ENCODE results near the gene HS3ST4. TPM values are rescaled to one million over a fixed set of nuclear protein-coding genes. Genes with fewer than 3 reads are reported as not detected.

The HS3ST4 gene
- total RNA-seq, 3 donors from 2014 or later, result 0.66 to 3.4 TPM; not detected in 1

GRCh38 chr16:26120729-26121128 is 429.0 kb downstream of the HS3ST4 start:
- no peak overlapping the region for H3K4me3 ChIP-seq
- no peaks in the 10 kb centered on the region for H3K27me3 ChIP-seq
- H3K4me1 ChIP-seq, result no peaks in the 10 kb centered on the region
- no peaks in the 10 kb centered on the region for H3K36me3 ChIP-seq
- TF ChIP-seq POLR2A (IDR thresholded peaks at IDR 0.05) (no peak), CTCF (IDR thresholded peaks at IDR 0.05) (no peak), POLR2AphosphoS5 (IDR thresholded peaks at IDR 0.05) (no peak)
- intact Hi-C loops (cut with DNase I; ENCODE audit: low total_unique reads), result no loop called here
- no peaks in the 10 kb centered on the region for H3K9me3 ChIP-seq
- no peak overlapping the region for H3K27ac ChIP-seq
- no peak for DNase-seq (ENCODE audit: low spot score in 2 of 2)

GRCh38 chr16:26128296-26128695 is 436.5 kb downstream of the HS3ST4 start:
- intact Hi-C loops (cut with DNase I; ENCODE audit: low total_unique reads), result no loop called here
- Histone ChIP-seq H3K27ac (no peak overlapping the region), H3K27me3 (no peaks in the 10 kb centered on the region), H3K9me3 (no peaks in the 10 kb centered on the region), H3K36me3 (no peaks in the 10 kb centered on the region), H3K4me3 (no peak overlapping the region), H3K4me1 (no peaks in the 10 kb centered on the region)
- DNase-seq (ENCODE audit: low spot score in 2 of 2), result no peak
- TF ChIP-seq CTCF (IDR thresholded peaks at IDR 0.05) (no peak), POLR2A (IDR thresholded peaks at IDR 0.05) (no peak), POLR2AphosphoS5 (IDR thresholded peaks at IDR 0.05) (no peak)

GRCh38 chr16:26129997-26130396 is 438.2 kb downstream of the HS3ST4 start:
- Histone ChIP-seq H3K4me1 (no peaks in the 10 kb centered on the region), H3K27ac (no peak overlapping the region), H3K27me3 (no peaks in the 10 kb centered on the region), H3K4me3 (no peak overlapping the region), H3K9me3 (no peaks in the 10 kb centered on the region), H3K36me3 (no peaks in the 10 kb centered on the region)
- no peak for DNase-seq (ENCODE audit: low spot score in 2 of 2)
- intact Hi-C loops (cut with DNase I; ENCODE audit: low total_unique reads), result no loop called here
- TF ChIP-seq POLR2AphosphoS5 (IDR thresholded peaks at IDR 0.05) (no peak), CTCF (IDR thresholded peaks at IDR 0.05) (no peak), POLR2A (IDR thresholded peaks at IDR 0.05) (no peak)

GRCh38 chr16:26133416-26134093 is 441.8 kb downstream of the HS3ST4 start:
- no peak overlapping the region for H3K4me3 ChIP-seq
- no peak overlapping the region for H3K27ac ChIP-seq
- DNase-seq (ENCODE audit: low spot score in 2 of 2), result no peak
- intact Hi-C loops (cut with DNase I; ENCODE audit: low total_unique reads), result no loop called here
- no peaks in the 10 kb centered on the region for H3K9me3 ChIP-seq
- no peaks in the 10 kb centered on the region for H3K27me3 ChIP-seq
- no peak for TF ChIP-seq CTCF (IDR thresholded peaks at IDR 0.05)
- no peak for TF ChIP-seq POLR2A (IDR thresholded peaks at IDR 0.05)
- TF ChIP-seq POLR2AphosphoS5 (IDR thresholded peaks at IDR 0.05), result no peak
- no peaks in the 10 kb centered on the region for H3K4me1 ChIP-seq
- no peaks in the 10 kb centered on the region for H3K36me3 ChIP-seq

GRCh38 chr16:26134588-26134987 is 442.8 kb downstream of the HS3ST4 start:
- Histone ChIP-seq H3K4me1 (no peaks in the 10 kb centered on the region), H3K36me3 (no peaks in the 10 kb centered on the region), H3K27me3 (no peaks in the 10 kb centered on the region), H3K27ac (no peak overlapping the region), H3K4me3 (no peak overlapping the region), H3K9me3 (no peaks in the 10 kb centered on the region)
- no peak for TF ChIP-seq POLR2AphosphoS5 (IDR thresholded peaks at IDR 0.05)
- TF ChIP-seq POLR2A (IDR thresholded peaks at IDR 0.05), result no peak
- TF ChIP-seq CTCF (IDR thresholded peaks at IDR 0.05), result no peak
- intact Hi-C loops (cut with DNase I; ENCODE audit: low total_unique reads), result no loop called here
- DNase-seq (ENCODE audit: low spot score in 2 of 2), result no peak
